ENCODE measurements around the gene CST9. TPM values are rescaled to one million over a fixed set of nuclear protein-coding genes. Genes with fewer than 3 reads are reported as not detected.

The CST9 gene
- total and polyA plus RNA-seq, 2 of the 13 experiments (the other 11 are each of a cell fraction or from before 2014, with no cell fraction given): 0.07 TPM; not detected in 1

DNA sequence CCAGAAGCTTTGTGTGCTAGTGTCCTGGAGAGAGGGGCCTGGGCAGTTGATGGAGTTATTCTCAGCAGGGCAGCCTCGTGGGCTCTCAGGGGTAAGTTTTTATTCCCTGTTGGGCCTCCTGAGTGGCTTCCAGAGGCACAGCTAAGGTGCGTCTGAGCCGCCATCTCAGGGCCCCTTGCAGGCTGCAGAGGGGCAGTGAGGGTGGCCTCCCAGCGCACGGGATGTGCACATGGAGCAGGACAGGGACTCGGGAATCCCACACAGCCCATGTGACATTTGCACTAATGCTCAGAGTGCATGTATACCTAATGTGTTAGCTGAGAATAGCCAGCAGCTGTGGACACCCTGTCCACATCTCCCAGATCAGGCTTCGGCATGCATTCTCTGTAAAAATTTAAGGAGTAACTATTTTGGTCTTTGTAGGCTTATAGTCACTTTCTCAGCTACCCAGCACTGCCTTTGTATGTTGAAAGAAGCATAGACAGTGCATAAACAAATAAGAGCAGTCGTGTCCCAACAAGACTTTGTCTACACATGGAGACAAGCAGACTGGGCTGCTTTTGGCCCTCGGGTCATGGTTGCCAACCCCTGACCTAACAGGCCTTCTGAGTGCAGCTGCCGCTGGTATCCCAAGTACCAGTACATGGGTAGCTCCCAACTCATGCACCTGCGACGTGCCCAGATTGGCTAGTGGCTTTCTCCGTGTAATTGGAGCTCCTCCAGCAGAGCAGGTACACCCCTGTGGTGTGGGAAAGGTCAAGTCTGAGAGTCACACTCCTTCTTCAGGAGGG lies 18.8 kb downstream of the CST9 start (continued):
- TF ChIP-seq, protein P1, sequence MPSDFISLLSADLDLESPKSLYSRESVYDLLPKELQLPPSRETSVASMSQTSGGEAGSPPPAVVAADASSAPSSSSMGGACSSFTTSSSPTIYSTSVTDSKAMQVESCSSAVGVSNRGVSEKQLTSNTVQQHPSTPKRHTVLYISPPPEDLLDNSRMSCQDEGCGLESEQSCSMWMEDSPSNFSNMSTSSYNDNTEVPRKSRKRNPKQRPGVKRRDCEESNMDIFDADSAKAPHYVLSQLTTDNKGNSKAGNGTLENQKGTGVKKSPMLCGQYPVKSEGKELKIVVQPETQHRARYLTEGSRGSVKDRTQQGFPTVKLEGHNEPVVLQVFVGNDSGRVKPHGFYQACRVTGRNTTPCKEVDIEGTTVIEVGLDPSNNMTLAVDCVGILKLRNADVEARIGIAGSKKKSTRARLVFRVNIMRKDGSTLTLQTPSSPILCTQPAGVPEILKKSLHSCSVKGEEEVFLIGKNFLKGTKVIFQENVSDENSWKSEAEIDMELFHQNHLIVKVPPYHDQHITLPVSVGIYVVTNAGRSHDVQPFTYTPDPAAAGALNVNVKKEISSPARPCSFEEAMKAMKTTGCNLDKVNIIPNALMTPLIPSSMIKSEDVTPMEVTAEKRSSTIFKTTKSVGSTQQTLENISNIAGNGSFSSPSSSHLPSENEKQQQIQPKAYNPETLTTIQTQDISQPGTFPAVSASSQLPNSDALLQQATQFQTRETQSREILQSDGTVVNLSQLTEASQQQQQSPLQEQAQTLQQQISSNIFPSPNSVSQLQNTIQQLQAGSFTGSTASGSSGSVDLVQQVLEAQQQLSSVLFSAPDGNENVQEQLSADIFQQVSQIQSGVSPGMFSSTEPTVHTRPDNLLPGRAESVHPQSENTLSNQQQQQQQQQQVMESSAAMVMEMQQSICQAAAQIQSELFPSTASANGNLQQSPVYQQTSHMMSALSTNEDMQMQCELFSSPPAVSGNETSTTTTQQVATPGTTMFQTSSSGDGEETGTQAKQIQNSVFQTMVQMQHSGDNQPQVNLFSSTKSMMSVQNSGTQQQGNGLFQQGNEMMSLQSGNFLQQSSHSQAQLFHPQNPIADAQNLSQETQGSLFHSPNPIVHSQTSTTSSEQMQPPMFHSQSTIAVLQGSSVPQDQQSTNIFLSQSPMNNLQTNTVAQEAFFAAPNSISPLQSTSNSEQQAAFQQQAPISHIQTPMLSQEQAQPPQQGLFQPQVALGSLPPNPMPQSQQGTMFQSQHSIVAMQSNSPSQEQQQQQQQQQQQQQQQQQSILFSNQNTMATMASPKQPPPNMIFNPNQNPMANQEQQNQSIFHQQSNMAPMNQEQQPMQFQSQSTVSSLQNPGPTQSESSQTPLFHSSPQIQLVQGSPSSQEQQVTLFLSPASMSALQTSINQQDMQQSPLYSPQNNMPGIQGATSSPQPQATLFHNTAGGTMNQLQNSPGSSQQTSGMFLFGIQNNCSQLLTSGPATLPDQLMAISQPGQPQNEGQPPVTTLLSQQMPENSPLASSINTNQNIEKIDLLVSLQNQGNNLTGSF (CRISPR knock-in tag; IDR thresholded peaks at IDR 0.05): 0 out of 2 replicates have a peak, but pooled peaks have one; percentile 21
- TF ChIP-seq, protein P2, sequence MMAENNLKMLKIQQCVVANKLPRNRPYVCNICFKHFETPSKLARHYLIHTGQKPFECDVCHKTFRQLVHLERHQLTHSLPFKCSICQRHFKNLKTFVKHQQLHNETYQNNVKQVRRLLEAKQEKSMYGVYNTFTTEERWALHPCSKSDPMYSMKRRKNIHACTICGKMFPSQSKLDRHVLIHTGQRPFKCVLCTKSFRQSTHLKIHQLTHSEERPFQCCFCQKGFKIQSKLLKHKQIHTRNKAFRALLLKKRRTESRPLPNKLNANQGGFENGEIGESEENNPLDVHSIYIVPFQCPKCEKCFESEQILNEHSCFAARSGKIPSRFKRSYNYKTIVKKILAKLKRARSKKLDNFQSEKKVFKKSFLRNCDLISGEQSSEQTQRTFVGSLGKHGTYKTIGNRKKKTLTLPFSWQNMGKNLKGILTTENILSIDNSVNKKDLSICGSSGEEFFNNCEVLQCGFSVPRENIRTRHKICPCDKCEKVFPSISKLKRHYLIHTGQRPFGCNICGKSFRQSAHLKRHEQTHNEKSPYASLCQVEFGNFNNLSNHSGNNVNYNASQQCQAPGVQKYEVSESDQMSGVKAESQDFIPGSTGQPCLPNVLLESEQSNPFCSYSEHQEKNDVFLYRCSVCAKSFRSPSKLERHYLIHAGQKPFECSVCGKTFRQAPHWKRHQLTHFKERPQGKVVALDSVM (CRISPR knock-in tag; IDR thresholded peaks at IDR 0.05): no peak
- TF ChIP-seq, protein P3, sequence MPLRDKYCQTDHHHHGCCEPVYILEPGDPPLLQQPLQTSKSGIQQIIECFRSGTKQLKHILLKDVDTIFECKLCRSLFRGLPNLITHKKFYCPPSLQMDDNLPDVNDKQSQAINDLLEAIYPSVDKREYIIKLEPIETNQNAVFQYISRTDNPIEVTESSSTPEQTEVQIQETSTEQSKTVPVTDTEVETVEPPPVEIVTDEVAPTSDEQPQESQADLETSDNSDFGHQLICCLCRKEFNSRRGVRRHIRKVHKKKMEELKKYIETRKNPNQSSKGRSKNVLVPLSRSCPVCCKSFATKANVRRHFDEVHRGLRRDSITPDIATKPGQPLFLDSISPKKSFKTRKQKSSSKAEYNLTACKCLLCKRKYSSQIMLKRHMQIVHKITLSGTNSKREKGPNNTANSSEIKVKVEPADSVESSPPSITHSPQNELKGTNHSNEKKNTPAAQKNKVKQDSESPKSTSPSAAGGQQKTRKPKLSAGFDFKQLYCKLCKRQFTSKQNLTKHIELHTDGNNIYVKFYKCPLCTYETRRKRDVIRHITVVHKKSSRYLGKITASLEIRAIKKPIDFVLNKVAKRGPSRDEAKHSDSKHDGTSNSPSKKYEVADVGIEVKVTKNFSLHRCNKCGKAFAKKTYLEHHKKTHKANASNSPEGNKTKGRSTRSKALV (CRISPR knock-in tag; IDR thresholded peaks at IDR 0.05): peak; percentile 61; the same call in 1 of the 2 replicates
- TF ChIP-seq ZNF143 (CRISPR knock-in tag; IDR thresholded peaks at IDR 0.05): peak; percentile 39; the same call in 1 of the 2 replicates
- TF ChIP-seq SOX6 (IDR thresholded peaks at IDR 0.05): no peak
- 0 out of 2 replicates have a peak, but pooled peaks have one; percentile 9 for TF ChIP-seq SOX6 (CRISPR knock-in tag; IDR thresholded peaks at IDR 0.05)
- no peak for TF ChIP-seq MTF2 (CRISPR knock-in tag; IDR thresholded peaks at IDR 0.05; ENCODE audit: borderline replicate concordance)
- no peak for TF ChIP-seq ELF4 (CRISPR knock-in tag; IDR thresholded peaks at IDR 0.05; ENCODE audit: borderline replicate concordance)
- TF ChIP-seq, protein P4, sequence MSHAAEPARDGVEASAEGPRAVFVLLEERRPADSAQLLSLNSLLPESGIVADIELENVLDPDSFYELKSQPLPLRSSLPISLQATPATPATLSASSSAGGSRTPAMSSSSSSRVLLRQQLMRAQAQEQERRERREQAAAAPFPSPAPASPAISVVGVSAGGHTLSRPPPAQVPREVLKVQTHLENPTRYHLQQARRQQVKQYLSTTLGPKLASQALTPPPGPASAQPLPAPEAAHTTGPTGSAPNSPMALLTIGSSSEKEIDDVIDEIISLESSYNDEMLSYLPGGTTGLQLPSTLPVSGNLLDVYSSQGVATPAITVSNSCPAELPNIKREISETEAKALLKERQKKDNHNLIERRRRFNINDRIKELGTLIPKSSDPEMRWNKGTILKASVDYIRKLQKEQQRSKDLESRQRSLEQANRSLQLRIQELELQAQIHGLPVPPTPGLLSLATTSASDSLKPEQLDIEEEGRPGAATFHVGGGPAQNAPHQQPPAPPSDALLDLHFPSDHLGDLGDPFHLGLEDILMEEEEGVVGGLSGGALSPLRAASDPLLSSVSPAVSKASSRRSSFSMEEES (CRISPR knock-in tag; IDR thresholded peaks at IDR 0.05): peak; percentile 89
- TF ChIP-seq CENPX (CRISPR knock-in tag; IDR thresholded peaks at IDR 0.05): no peak
- TF ChIP-seq, protein P5, sequence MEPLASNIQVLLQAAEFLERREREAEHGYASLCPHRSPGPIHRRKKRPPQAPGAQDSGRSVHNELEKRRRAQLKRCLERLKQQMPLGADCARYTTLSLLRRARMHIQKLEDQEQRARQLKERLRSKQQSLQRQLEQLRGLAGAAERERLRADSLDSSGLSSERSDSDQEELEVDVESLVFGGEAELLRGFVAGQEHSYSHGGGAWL (CRISPR knock-in tag; IDR thresholded peaks at IDR 0.05): no peak; the same call in 1 of the 2 replicates
- TF ChIP-seq NR2C2 (CRISPR knock-in tag; IDR thresholded peaks at IDR 0.05; ENCODE audit: borderline replicate concordance): 0 out of 2 replicates have a peak, but pooled peaks have one; percentile 2
- TF ChIP-seq ISX (CRISPR knock-in tag; conservative IDR thresholded peaks at IDR 0.05): peak; percentile 82; the same call in 1 of the 2 replicates
- TF ChIP-seq DMAP1 (CRISPR knock-in tag; IDR thresholded peaks at IDR 0.05): peak; percentile 24; the same call in 1 of the 2 replicates
- TF ChIP-seq HNF4A (CRISPR knock-in tag; IDR thresholded peaks at IDR 0.05): peak; percentile 79
- no peak for TF ChIP-seq SMC3 (IDR thresholded peaks at IDR 0.05; ENCODE audit: low read length)

Data from HepG2 (cell line).